SK-N-SH treated with all-trans-retinoic acid at 6 μM for 48 hours (cell line): ENCODE results near the gene KANK2.
A peak's percentile ranks its signal among the peaks of the same experiment; 100 is the strongest.

Experiments
- ATAC-seq: fragments of 200-7000 bp; cut with Tn5 transposase; 3 replicates; pipeline ENCODE4 v1.9.1; 2020; ENCODE audit warnings: mild to moderate bottlenecking, moderate library complexity
- ARNTL ChIP-seq: fragments of 450-650 bp; formaldehyde crosslinking; IDR thresholded peaks from 2 replicates; pipeline ENCODE4 v1.5.0; 2020; ENCODE audit warnings: low read depth, mild to moderate bottlenecking, moderate library complexity, borderline replicate concordance
- CREB5 ChIP-seq: fragments of 250-450 bp; sonication (Bioruptor Pico); IDR thresholded peaks from 2 replicates; pipeline ENCODE4 v1.5.1; 2020; ENCODE audit warnings: low read depth, mild to moderate bottlenecking, moderate library complexity
- CSDC2 ChIP-seq: fragments of 250-450 bp; sonication (Bioruptor Pico); IDR thresholded peaks from 2 replicates; pipeline ENCODE4 v1.5.0; 2020; ENCODE audit warnings: mild to moderate bottlenecking, moderate library complexity
- CSRNP3 ChIP-seq: fragments of 250-450 bp; sonication (Bioruptor Pico); IDR thresholded peaks from 2 replicates; pipeline ENCODE4 v1.5.1; 2021; ENCODE audit warnings: mild to moderate bottlenecking, moderate library complexity
- ISL1 ChIP-seq: fragments of 250-450 bp; sonication (Bioruptor Pico); IDR thresholded peaks from 2 replicates; pipeline ENCODE4 v2.1.2; 2022; ENCODE audit warnings: mild to moderate bottlenecking, moderate library complexity
- OSR1 ChIP-seq: fragments of 250-450 bp; sonication (Bioruptor Pico); IDR thresholded peaks from 2 replicates; pipeline ENCODE4 v1.8.0; 2022; ENCODE audit warnings: moderate library complexity, mild to moderate bottlenecking, inconsistent platforms
- PATZ1 ChIP-seq: fragments of 250-450 bp; sonication (Bioruptor Pico); IDR thresholded peaks from 2 replicates; pipeline ENCODE4 v1.8.0; 2020; ENCODE audit warnings: mild to moderate bottlenecking, moderate library complexity, borderline replicate concordance
- POU6F1 ChIP-seq: fragments of 250-450 bp; sonication (Bioruptor Pico); IDR thresholded peaks from 2 replicates; pipeline ENCODE4 v1.8.0; 2021; ENCODE audit warnings: low read depth, mild to moderate bottlenecking, moderate library complexity, borderline replicate concordance
- RARB ChIP-seq: fragments of 250-450 bp; sonication (Bioruptor Pico); IDR thresholded peaks from 2 replicates; pipeline ENCODE4 v1.8.0; 2021; ENCODE audit warnings: mild to moderate bottlenecking, moderate library complexity
- SNAI2 ChIP-seq: fragments of 250-450 bp; sonication (Bioruptor Pico); IDR thresholded peaks from 2 replicates; pipeline ENCODE4 v1.5.0; 2020; ENCODE audit warnings: mild to moderate bottlenecking, moderate library complexity
- TCF4 ChIP-seq: fragments of 250-450 bp; sonication (Bioruptor Pico); IDR thresholded peaks from 2 replicates; pipeline ENCODE4 v1.8.0; 2021; ENCODE audit warnings: mild to moderate bottlenecking, moderate library complexity, borderline replicate concordance
- TOX ChIP-seq: fragments of 250-450 bp; sonication (Bioruptor Pico); IDR thresholded peaks from 2 replicates; pipeline ENCODE4 v1.8.0; 2021; ENCODE audit warnings: mild to moderate bottlenecking, moderate library complexity, borderline replicate concordance
- TSHZ2 ChIP-seq: fragments of 250-450 bp; sonication (Bioruptor Pico); IDR thresholded peaks from 2 replicates; pipeline ENCODE4 v1.5.0; 2020; ENCODE audit warnings: mild to moderate bottlenecking, moderate library complexity
- ZC3H10 ChIP-seq: fragments of 250-450 bp; sonication (Bioruptor Pico); IDR thresholded peaks from 2 replicates; pipeline ENCODE4 v1.5.1; 2021; ENCODE audit warnings: mild to moderate bottlenecking, moderate library complexity
- ZFP3 ChIP-seq: fragments of 250-450 bp; sonication (Bioruptor Pico); IDR thresholded peaks from 2 replicates; pipeline ENCODE4 v1.5.0; 2020; ENCODE audit warnings: mild to moderate bottlenecking, moderate library complexity
- ZFP30 ChIP-seq: fragments of 450-650 bp; formaldehyde crosslinking; IDR thresholded peaks from 2 replicates; pipeline ENCODE4 v1.5.0; 2022; ENCODE audit warnings: mild to moderate bottlenecking, moderate library complexity
- ZNF565 ChIP-seq: fragments of 450-650 bp; formaldehyde crosslinking; conservative IDR thresholded peaks from 2 replicates; pipeline ENCODE4 v1.5.0; 2020; ENCODE audit warnings: low read depth, mild to moderate bottlenecking, moderate library complexity
- ZNF70 ChIP-seq: fragments of 450-650 bp; formaldehyde crosslinking; IDR thresholded peaks from 2 replicates; pipeline ENCODE4 v1.5.0; 2020; ENCODE audit warnings: mild to moderate bottlenecking, moderate library complexity

The KANK2 gene

GRCh38 chr19:11198175-11198534, 810 bp upstream of the KANK2 start:
- ATAC-seq = no peak; the same call in 2 of the 3 replicates
- TF ChIP-seq RARB (CRISPR knock-in tag) (no peak), ZC3H10 (CRISPR knock-in tag) (no peak)
- TF ChIP-seq, all 23 proteins: peak for 0

- ATAC-seq = peak; percentile 73
- no peak for TF ChIP-seq RARB (CRISPR knock-in tag)
- TF ChIP-seq CREB5 (CRISPR knock-in tag) = no peak
- no peak for TF ChIP-seq CSDC2 (CRISPR knock-in tag)
- no peak for TF ChIP-seq TCF4 (CRISPR knock-in tag)
- TF ChIP-seq OSR1 = no peak
- TF ChIP-seq TSHZ2 (CRISPR knock-in tag) = no peak
- TF ChIP-seq PATZ1 (CRISPR knock-in tag) = no peak
- TF ChIP-seq POU6F1 (CRISPR knock-in tag) = no peak
- TF ChIP-seq ZNF565 (CRISPR knock-in tag) = no peak
- no peak for TF ChIP-seq ISL1 (CRISPR knock-in tag)
- TF ChIP-seq ZFP30 (CRISPR knock-in tag) = no peak
- TF ChIP-seq ZNF70 = no peak
- TF ChIP-seq ARNTL (CRISPR knock-in tag) = no peak
- TF ChIP-seq TOX (CRISPR knock-in tag) = no peak
- TF ChIP-seq ZC3H10 (CRISPR knock-in tag) = no peak
- no peak for TF ChIP-seq CSRNP3 (CRISPR knock-in tag)
- TF ChIP-seq ZFP3 (CRISPR knock-in tag) = no peak
- TF ChIP-seq SNAI2 (CRISPR knock-in tag) = no peak
Measured at GRCh38 chr19:11196406-11197287, 698 bp downstream of the KANK2 start.

GRCh38 chr19:11195681-11196080, 1.7 kb downstream of the KANK2 start:
- ATAC-seq = no peak
- no peak for TF ChIP-seq RARB (CRISPR knock-in tag)
- TF ChIP-seq ARNTL (CRISPR knock-in tag) = no peak
- TF ChIP-seq PATZ1 (CRISPR knock-in tag) = no peak
